Aorta (tissue), 5 donors: ENCODE results near the gene FZD4. TPM values are rescaled to one million over a fixed set of nuclear protein-coding genes. Genes with fewer than 3 reads are reported as not detected.
A peak's percentile ranks its signal among the peaks of the same experiment; 100 is the strongest.
"Not testable (repeated sequence)": the region's sequence is repeated elsewhere in the genome, so short reads cannot be mapped to it uniquely, and the experiment has no call there.

Source experiments
- ATAC-seq: fragments of 200-7000 bp; cut with Tn5 transposase; one replicate; pipeline ENCODE4 v1.9.1; 2022; ENCODE audit warnings: moderate library complexity; ENCODE audit not compliant: low FRiP score
- DNase-seq, 2 donors: peaks; one replicate each; pipeline ENCODE4 v3.0.0-alpha.2; 2020
- H3K27ac ChIP-seq, 2 donors: one replicate each; pipeline ENCODE4 v1.5.1; 2013; ENCODE audit warnings: low read length in 2 of 2, mild to moderate bottlenecking in 2 of 2, moderate library complexity in 2 of 2, control low read depth in 1 of 2, inconsistent platforms in 1 of 2, low read depth in 1 of 2
- H3K27me3 ChIP-seq, 2 donors: one replicate each; pipeline ENCODE4 v1.6.1; 2013; ENCODE audit warnings: control low read depth in 1 of 2, low read length in 1 of 2, mild to moderate bottlenecking in 1 of 2, moderate library complexity in 1 of 2; ENCODE audit not compliant: insufficient read depth in 2 of 2, control insufficient read depth in 1 of 2
- H3K36me3 ChIP-seq, 2 donors: one replicate each; pipeline ENCODE4 v1.6.1; 2013; ENCODE audit warnings: control low read depth in 1 of 2, low read length in 1 of 2, mild to moderate bottlenecking in 1 of 2; ENCODE audit not compliant: insufficient read depth in 2 of 2, control insufficient read depth in 1 of 2
- H3K4me1 ChIP-seq, 2 donors: one replicate each; pipeline ENCODE4 v1.6.1; 2013; ENCODE audit warnings: low read length in 2 of 2, control low read depth in 1 of 2, mild to moderate bottlenecking in 1 of 2, moderate library complexity in 1 of 2; ENCODE audit not compliant: insufficient read depth in 2 of 2, control insufficient read depth in 1 of 2
- H3K4me3 ChIP-seq, 2 donors: one replicate each; pipeline ENCODE4 v1.5.1; 2013; ENCODE audit warnings: low read length in 2 of 2, control low read depth in 1 of 2, mild to moderate bottlenecking in 1 of 2
- H3K9me3 ChIP-seq: one replicate; pipeline ENCODE4 v1.6.1; 2013; ENCODE audit warnings: mild to moderate bottlenecking, low read length; ENCODE audit not compliant: control insufficient read depth
- WGBS, 2 donors: extraction: QIAGEN DNeasy Blood & Tissue Kit; methylation state at CpG; one replicate each; pipeline ENCODE4 v1.1.7; 2013; 5-methylcytosine and 5-hydroxymethylcytosine counted together
- intact Hi-C, 2 donors: fragments of 100-400 bp; cut with DNase I; formaldehyde crosslinking; loops; one replicate each; pipeline versions ENCODE4 v1.14.2 to v1.15.0; 2022
- polyA plus RNA-seq, 2 donors: library from polyadenylated mRNA; stranded (reverse); fragments of 200-250 nt; gene quantifications; one replicate each; pipeline ENCODE4 v1.2.3, GENCODE V29; 2013
- total RNA-seq, 2 donors: library from RNA; stranded (reverse); fragmentation: NEBNext Ultra II Directional; extraction: Animal tissue kit (Norgen Biotek cat#: 25700); gene quantifications; one replicate each; pipeline ENCODE4 v1.2.1, GENCODE V29; 2021
- donor health status: healthy with polysubstance abuse.
- donor health status: Bipolar disorder and iron deficiency.
- donor health status: DM: no; HTN: no; CAD: no.
- donor health status: DM: no; HTN: no; CAD: no.
- donor health status: DM: yes; HTN: yes; CAD: no.

Gene FZD4
- total and polyA plus RNA-seq, 4 donors = 4.0 to 91.2 (median 46.4) TPM

DNA sequence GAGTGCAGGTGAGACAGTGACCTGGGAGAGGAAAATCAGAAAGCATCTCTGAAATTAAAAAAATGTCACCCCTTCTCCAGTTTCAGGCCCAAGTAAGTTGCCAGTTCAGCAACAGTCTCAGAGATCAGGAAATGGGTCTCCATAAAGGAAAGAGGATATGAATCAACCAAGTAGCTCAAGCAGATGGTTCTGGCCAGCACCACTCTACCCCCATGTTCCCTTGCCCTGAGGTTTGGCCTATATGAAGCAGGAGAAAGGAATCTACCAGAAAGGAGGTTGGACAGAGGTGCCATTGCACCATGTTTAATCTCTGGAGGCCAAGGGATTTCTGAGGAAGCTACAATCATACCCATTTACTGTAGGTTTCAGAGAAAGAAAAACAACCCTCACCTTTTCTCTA is 7.7 kb downstream of the FZD4 start:
- peaks cover 2 to 24% of the 10 kb centered on the region in 2 donors for H3K4me1 ChIP-seq
- no peaks in the 10 kb centered on the region for H3K27me3 ChIP-seq
- H3K36me3 ChIP-seq = peaks cover 5 to 14% of the 10 kb centered on the region in 2 donors
- no peak overlapping the region for H3K27ac ChIP-seq
- intact Hi-C loops = no loop called here
- H3K9me3 ChIP-seq = no peaks in the 10 kb centered on the region
- DNase-seq (no peak), ATAC-seq (no peak)
- no peak overlapping the region for H3K4me3 ChIP-seq

DNA sequence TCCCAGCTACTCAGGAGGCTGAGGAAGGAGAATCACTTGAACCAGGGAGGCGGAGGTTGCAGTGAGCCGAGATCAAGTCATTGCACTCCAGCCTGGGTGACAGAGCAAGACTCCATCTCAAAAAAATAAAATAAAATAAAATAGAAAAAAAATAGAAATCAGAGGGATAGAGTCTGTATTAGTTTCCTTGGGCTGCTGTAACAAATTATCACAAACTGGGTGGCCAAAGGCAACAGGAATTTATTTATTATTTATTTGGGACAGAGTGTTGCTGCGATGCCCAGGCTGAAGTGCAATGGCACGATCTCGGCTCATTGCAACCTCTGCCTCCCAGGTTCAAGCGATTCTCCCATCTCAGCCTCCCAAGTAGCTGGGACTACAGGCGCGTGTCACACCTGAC is 11.7 kb downstream of the FZD4 start:
- not testable (repeated sequence) for H3K27me3 ChIP-seq, H3K4me3 ChIP-seq, H3K9me3 ChIP-seq, DNase-seq, ATAC-seq, H3K27ac ChIP-seq, H3K36me3 ChIP-seq
- H3K4me1 ChIP-seq = peaks cover 11 to 20% of the 10 kb centered on the region in 2 donors
- intact Hi-C loops = loop anchor here in 1 of 2 donors (5.0 kb wide), 1 partner anchor 339 kb away; no protein-coding TSS in a partner anchor
- WGBS, 2 donors = 91 to 97% methylated on average over 8 of the region's 8 CpGs

DNA sequence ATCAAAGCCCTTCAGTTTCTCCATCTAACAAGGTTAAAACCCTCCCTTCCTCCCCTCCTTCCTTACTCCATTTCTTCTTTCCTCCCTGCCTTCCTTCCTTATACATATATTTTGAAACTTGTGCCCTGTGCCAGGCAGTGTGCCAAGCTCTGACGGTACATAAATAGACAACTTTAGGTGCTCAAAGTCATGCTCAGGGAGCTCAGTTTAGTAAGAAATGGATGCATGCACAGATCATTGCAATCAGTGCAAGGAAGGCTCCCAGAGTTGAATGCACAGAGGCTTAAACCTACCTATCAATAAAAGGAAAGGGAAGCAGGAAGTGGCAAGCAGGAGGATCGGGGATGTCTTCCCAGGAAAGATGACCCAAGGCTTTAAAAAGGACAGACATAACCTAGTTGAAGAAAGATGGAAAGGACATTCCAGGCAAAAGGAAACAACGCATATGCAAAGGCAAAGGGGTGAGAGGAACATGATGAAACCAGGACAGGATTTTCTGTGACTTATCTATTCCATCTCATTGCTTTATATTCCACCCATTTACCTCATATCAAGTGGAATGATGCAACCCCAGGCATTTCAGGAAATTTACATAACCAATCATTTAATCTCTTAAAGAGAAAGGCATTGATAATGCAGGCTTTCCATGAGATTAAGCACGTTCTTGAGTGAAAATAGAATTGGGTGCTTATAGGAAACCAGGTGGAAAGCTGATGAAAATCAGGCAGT is 13.2 kb downstream of the FZD4 start:
- 67 to 68% methylated on average over 4 of the region's 4 CpGs for WGBS, 2 donors
- ATAC-seq = no peak
- intact Hi-C loops = loop anchor here in 1 of 2 donors (5.0 kb wide), 1 partner anchor 340 kb away; no protein-coding TSS in a partner anchor
- peak overlapping the region; percentile 55 to 95 for H3K27ac ChIP-seq
- H3K9me3 ChIP-seq = no peaks in the 10 kb centered on the region
- H3K4me3 ChIP-seq = no peak overlapping the region
- no peak for DNase-seq
- peaks cover 11 to 21% of the 10 kb centered on the region in 2 donors for H3K4me1 ChIP-seq
- no peaks in the 10 kb centered on the region for H3K27me3 ChIP-seq
- H3K36me3 ChIP-seq = peaks cover 0 to 2% of the 10 kb centered on the region in 2 donors

DNA sequence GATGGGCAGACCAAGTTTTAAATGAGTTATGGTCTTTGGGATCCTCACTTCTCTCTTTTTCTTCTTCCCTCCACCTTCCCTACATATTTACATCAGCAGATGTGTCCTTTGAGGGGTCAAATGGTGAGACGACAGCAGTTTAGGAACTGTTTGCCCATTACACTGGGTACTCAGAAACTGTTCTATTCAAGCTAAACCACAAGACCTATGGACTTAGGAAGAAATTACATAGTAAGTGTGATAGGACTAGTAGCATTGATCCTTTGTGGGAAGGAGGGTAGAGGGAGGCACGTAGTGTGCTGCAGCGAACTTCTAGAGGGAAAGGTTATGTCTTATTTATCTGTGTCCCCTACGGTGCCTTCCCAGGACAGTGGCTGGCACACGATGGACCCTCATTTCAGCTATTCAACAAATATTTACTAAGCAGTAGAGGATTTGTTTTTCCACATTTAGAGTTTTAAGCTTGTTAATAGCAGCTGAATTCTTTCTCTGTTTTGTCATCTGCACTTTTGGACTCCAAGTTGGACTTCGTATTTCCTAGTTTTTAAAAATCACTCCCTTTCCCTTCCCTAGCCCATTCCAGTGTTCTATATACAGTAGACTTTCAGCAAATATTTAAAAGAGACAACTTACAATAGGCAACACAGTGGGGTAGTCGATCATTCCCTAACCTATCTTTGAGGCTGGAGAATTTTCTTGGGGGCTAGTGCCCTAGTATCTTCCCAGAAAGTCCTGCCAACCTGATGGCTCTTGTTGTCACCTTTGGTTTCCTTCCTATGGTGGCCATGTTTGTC is 13.9 kb downstream of the FZD4 start:
- H3K4me1 ChIP-seq = peaks cover 10 to 21% of the 10 kb centered on the region in 2 donors
- H3K36me3 ChIP-seq = peaks cover 0 to 2% of the 10 kb centered on the region in 2 donors
- ATAC-seq (peak; percentile 54), DNase-seq (no peak)
- no peaks in the 10 kb centered on the region for H3K27me3 ChIP-seq
- peak overlapping the region; percentile 91 to 95 for H3K27ac ChIP-seq
- 10 to 12% methylated on average over 7 of the region's 7 CpGs for WGBS, 2 donors
- intact Hi-C loops = loop anchor here in 1 of 2 donors (5.0 kb wide), 1 partner anchor 341 kb away; no protein-coding TSS in a partner anchor
- no peaks in the 10 kb centered on the region for H3K9me3 ChIP-seq
- H3K4me3 ChIP-seq = peak overlapping the region in 1 of 2 donors; percentile 24

DNA sequence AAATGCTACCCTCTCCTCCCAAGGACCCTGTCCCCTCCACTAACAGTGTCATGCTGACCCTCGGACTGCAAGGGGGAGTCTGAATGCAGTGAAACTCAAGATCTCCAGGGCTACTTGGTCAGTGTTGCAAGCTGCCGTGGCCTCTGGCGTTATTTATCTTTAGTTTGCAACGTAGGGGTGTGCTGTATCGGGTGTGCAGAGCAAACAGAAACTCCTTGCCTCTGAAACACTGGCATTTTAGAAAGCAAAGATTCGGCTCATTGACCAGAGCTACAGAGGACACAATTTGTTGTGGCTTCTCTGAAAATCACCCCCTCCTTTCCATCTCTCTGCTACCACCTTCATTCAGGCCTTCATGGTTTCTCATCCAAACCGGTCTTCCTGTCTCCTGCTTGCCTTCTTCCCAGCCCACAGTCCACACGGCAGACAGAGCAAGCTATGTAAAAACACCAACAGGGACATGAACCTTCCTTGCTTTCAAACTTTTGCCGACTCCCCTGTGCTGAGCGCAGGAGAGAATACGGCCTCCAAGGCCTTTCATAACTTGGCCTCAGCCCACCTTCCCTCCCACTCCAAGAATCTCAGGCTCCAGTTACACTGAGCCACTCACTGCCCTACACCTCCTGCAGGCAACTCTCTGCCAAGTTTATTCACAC is 14.9 kb downstream of the FZD4 start:
- Histone ChIP-seq H3K36me3 (peaks cover 0 to 2% of the 10 kb centered on the region in 2 donors), H3K4me3 (peak overlapping the region in 1 of 2 donors; percentile 29), H3K9me3 (no peaks in the 10 kb centered on the region), H3K27ac (peak overlapping the region; percentile 91 to 95), H3K4me1 (peaks cover 9 to 14% of the 10 kb centered on the region in 2 donors), H3K27me3 (no peaks in the 10 kb centered on the region)
- ATAC-seq (peak; percentile 86), DNase-seq (peak in 1 of 2 donors; percentile 75)
- WGBS, 2 donors = 2 to 6% methylated on average over 11 of the region's 11 CpGs
- intact Hi-C loops = loop anchor here in 1 of 2 donors (5.0 kb wide), 1 partner anchor 342 kb away; no protein-coding TSS in a partner anchor

DNA sequence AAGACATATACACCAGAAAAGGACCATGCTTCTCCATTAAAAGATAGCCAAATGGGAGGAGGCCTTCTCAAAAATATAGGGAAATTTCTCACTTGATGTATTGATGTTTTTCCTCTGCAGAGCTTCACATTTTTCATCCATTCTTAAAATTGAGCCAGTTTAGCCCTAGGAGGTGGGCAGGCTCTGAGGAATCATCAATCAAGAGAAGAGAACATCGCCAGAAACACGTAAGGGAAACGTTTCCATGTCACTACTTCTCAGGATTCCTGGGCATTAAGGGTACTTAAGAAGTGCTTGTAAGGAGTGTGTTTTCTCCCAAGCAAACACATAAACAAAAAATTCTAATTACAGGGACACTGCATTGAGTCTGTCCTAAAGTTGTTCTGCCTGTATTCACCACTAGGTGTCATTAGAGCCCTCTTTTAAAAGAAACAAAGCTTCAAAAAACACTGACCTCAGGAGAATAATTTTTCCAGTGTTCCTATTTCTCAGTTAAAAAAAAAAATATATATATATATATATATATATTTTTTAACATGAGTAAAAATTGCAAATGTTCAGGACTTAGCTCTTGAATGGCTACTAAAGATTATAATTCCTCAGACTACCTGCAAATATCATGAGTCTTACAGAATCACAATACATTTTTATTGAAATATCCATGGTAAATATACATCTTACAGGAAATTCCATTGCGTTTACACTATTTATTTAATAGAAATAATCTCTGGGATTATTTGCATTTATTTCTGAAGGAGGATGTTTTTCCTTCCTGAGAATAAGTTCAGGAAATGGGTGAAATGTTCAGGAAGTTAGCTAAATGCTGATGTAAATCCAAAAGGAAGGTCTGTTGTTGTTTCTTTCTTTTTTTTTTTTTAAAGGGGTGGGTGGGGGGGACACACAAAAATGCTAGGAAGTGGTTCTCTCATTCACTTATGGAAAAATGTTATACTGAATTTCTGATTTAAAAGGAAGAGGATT is 16.0 kb downstream of the FZD4 start:
- Histone ChIP-seq H3K36me3 (peaks cover 0 to 2% of the 10 kb centered on the region in 2 donors), H3K4me1 (peaks cover 9 to 17% of the 10 kb centered on the region in 2 donors), H3K4me3 (no peak overlapping the region), H3K9me3 (no peaks in the 10 kb centered on the region), H3K27ac (peak overlapping the region in 1 of 2 donors; percentile 95), H3K27me3 (no peaks in the 10 kb centered on the region)
- DNase-seq (no peak), ATAC-seq (peak; percentile 69)
- intact Hi-C loops = loop anchor here (1.0 to 5.0 kb wide), 3 partner anchors 342 to 483 kb away; no protein-coding TSS in a partner anchor
- WGBS, 2 donors = 5 to 10% methylated on average over 4 of the region's 4 CpGs

DNA sequence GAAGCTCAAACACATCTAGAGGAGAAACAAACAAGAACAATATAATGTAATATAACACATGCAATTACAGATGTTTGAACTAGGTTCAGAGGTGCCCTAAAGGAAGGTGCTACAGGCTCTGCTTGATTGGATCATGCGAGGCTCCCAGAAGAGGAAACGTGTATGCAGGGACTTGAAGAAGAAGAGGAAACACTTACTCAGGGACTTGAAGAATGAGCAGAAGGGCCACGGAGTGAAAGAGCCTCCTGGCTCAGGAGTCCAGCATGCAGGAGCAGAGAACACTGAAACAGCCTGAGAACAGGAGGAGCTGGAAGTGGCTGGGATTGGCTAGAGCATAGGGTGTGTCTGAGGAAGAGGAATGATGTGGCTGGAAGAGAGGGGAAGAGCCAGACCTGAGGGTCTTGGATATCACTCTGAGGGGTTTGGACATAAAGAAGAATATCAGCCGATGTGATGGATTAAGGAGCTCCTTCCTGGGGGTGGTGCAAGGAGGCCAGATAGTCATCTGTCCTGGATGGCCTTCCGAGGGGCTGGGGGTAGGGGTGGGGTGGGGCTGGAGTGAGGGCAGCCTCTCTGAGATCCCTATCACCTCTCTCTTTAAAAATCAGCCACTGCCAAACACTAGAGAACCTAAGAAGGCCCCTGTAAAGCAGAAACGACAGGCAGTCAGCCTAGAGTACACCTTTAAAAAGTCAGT is 16.8 kb downstream of the FZD4 start:
- Histone ChIP-seq H3K4me1 (peaks cover 9 to 23% of the 10 kb centered on the region in 2 donors), H3K27me3 (no peaks in the 10 kb centered on the region), H3K27ac (peak overlapping the region; percentile 16 to 50), H3K9me3 (no peaks in the 10 kb centered on the region), H3K36me3 (no peaks in the 10 kb centered on the region), H3K4me3 (no peak overlapping the region)
- whole genome bisulfite sequencing, 2 donors = 27 to 37% methylated on average over 6 of the region's 6 CpGs
- ATAC-seq (no peak), DNase-seq (no peak)
- intact Hi-C loops = loop anchor here in 1 of 2 donors (5.0 kb wide), 2 partner anchors 354 to 484 kb away; no protein-coding TSS in a partner anchor
